Sigmoid colon (tissue), 4 donors: ENCODE data around the gene SRD5A1.

Source experiments
- CTCF ChIP-seq, 4 experiments: fragments of 450-650 bp in 3 of 4; fragments of 200-600 bp in 1 of 4; IDR thresholded peaks; one replicate each; pipeline ENCODE4 v1.5.1; 2016 to 2019; ENCODE audit warnings: antibody characterized with exemption in 4 of 4, mild to moderate bottlenecking in 3 of 4, moderate library complexity in 2 of 4
- EP300 ChIP-seq, 4 donors: sonication (generic); formaldehyde crosslinking; IDR thresholded peaks; one replicate each; pipeline ENCODE4 v1.6.1; 2017; ENCODE audit warnings: antibody characterized with exemption in 4 of 4
- POLR2A ChIP-seq, 2 donors: fragments of 450-650 bp; IDR thresholded peaks; one replicate each; pipeline ENCODE4 v1.6.1; 2016; ENCODE audit warnings: antibody characterized with exemption in 2 of 2, mild to moderate bottlenecking in 2 of 2, moderate library complexity in 2 of 2
- POLR2AphosphoS5 ChIP-seq, 4 donors: sonication (generic); formaldehyde crosslinking; IDR thresholded peaks; one replicate each; pipeline ENCODE4 v1.6.1; 2017; ENCODE audit warnings: antibody characterized with exemption in 4 of 4

- no peak for TF ChIP-seq CTCF (IDR thresholded peaks at IDR 0.05)
- no peak for TF ChIP-seq POLR2A (IDR thresholded peaks at IDR 0.05)
- no peak for TF ChIP-seq POLR2AphosphoS5 (IDR thresholded peaks at IDR 0.05)
- TF ChIP-seq EP300 (IDR thresholded peaks at IDR 0.05): no peak
Measured at GRCh38 chr5:6592601-6593000, 40.6 kb upstream of the SRD5A1 start.
